HEK293 (cell line): ENCODE results near the gene OSBPL10.

Source experiments
- CTCF ChIA-PET: fragments of 350-600 bp; formaldehyde crosslinking; extraction: SDS; loops from one replicate; lab custom pipeline; 2021; ENCODE audit warnings: antibody characterized with exemption; lab: Yijun Ruan, JAX
- POLR2A ChIA-PET: fragments of 300-600 bp; formaldehyde crosslinking; extraction: SDS; loops from one replicate; lab custom pipeline; 2020; ENCODE audit warnings: antibody characterized with exemption, inconsistent platforms; lab: Yijun Ruan, JAX
- H3K27ac ChIP-seq: fragments of 200-500 bp; sonication (Bioruptor generic); 2 replicates; pipeline ENCODE4 v1.5.1; 2014; ENCODE audit warnings: low read depth, low read length, control low read depth, inconsistent platforms; ENCODE audit errors: extremely low read depth
- H3K36me3 ChIP-seq, 2 experiments: fragments of 200-500 bp in 1 of 2; sonication (Bioruptor generic) in 1 of 2; 1 replicate in 1 of 2; 2 replicates in 1 of 2; pipeline ENCODE4 v1.5.1; 2014 to 2017; ENCODE audit warnings: inconsistent platforms in 2 of 2, low read length in 2 of 2; ENCODE audit not compliant: control insufficient read depth in 2 of 2, insufficient read depth in 1 of 2
- H3K4me1 ChIP-seq: fragments of 200-500 bp; sonication (Bioruptor generic); 2 replicates; pipeline ENCODE4 v1.5.1; 2014; ENCODE audit warnings: mild to moderate bottlenecking, low read length, inconsistent platforms; ENCODE audit not compliant: control insufficient read depth, insufficient read depth
- H3K4me3 ChIP-seq: 2 replicates; pipeline ENCODE4 v1.5.1; 2011; ENCODE audit warnings: low read depth, mild to moderate bottlenecking, control low read depth, low read length, moderate library complexity
- H3K9me3 ChIP-seq: fragments of 200-500 bp; sonication (Bioruptor generic); 2 replicates; pipeline ENCODE4 v1.5.1; 2014; ENCODE audit warnings: low read depth, low read length, inconsistent platforms; ENCODE audit not compliant: control insufficient read depth, insufficient read depth
- MEIS1 ChIP-seq: sonication (generic); formaldehyde crosslinking; IDR thresholded peaks from 2 replicates; pipeline ENCODE4 v1.8.1; 2022; ENCODE audit warnings: missing genetic modification reagents, mild to moderate bottlenecking, borderline replicate concordance
- PRDM10 ChIP-seq: fragments of 450-650 bp; formaldehyde crosslinking; IDR thresholded peaks from 2 replicates; pipeline ENCODE4 v1.5.1; 2016; ENCODE audit warnings: missing biosample characterization, missing genetic modification characterization
- YY2 ChIP-seq: fragments of 450-650 bp; formaldehyde crosslinking; IDR thresholded peaks from 2 replicates; pipeline ENCODE4 v1.5.1; 2016; ENCODE audit warnings: missing biosample characterization, missing genetic modification characterization
- ZBTB20 ChIP-seq: fragments of 450-650 bp; formaldehyde crosslinking; IDR thresholded peaks from 2 replicates; pipeline ENCODE4 v1.5.1; 2016; ENCODE audit warnings: missing biosample characterization, missing genetic modification characterization
- ZBTB49 ChIP-seq: fragments of 450-650 bp; formaldehyde crosslinking; IDR thresholded peaks from 2 replicates; pipeline ENCODE4 v1.5.1; 2016; ENCODE audit warnings: missing biosample characterization, missing genetic modification characterization, low read depth
- ZNF16 ChIP-seq: fragments of 450-650 bp; formaldehyde crosslinking; IDR thresholded peaks from 2 replicates; pipeline ENCODE4 v1.5.1; 2016; ENCODE audit warnings: low read depth, missing biosample characterization, missing genetic modification characterization
- ZNF202 ChIP-seq: fragments of 450-650 bp; formaldehyde crosslinking; IDR thresholded peaks from 2 replicates; pipeline ENCODE4 v1.5.1; 2016; ENCODE audit warnings: missing biosample characterization, missing genetic modification characterization, borderline replicate concordance
- ZNF488 ChIP-seq: fragments of 450-650 bp; formaldehyde crosslinking; IDR thresholded peaks from 2 replicates; pipeline ENCODE4 v1.5.1; 2016; ENCODE audit warnings: missing biosample characterization, missing genetic modification characterization
- ZNF521 ChIP-seq: fragments of 450-650 bp; formaldehyde crosslinking; IDR thresholded peaks from 2 replicates; pipeline ENCODE4 v1.5.1; 2017; ENCODE audit warnings: missing biosample characterization, mild to moderate bottlenecking, missing genetic modification characterization
- ZNF623 ChIP-seq: fragments of 450-650 bp; formaldehyde crosslinking; IDR thresholded peaks from 2 replicates; pipeline ENCODE4 v1.5.1; 2016; ENCODE audit warnings: missing biosample characterization, missing genetic modification characterization
- ZNF768 ChIP-seq: fragments of 450-650 bp; formaldehyde crosslinking; IDR thresholded peaks from 2 replicates; pipeline ENCODE4 v1.5.1; 2018; ENCODE audit warnings: missing biosample characterization, mild to moderate bottlenecking, missing genetic modification characterization
- ZNF785 ChIP-seq: fragments of 450-650 bp; formaldehyde crosslinking; IDR thresholded peaks from 2 replicates; pipeline ENCODE4 v1.5.1; 2016; ENCODE audit warnings: missing biosample characterization, missing genetic modification characterization

Gene OSBPL10

GRCh38 chr3:31839144-31839917 lies 141.7 kb downstream of the OSBPL10 start:
- CTCF ChIA-PET = no interaction called here
- Histone ChIP-seq H3K36me3 (no peaks in the 10 kb centered on the region), H3K27ac (no peak overlapping the region), H3K4me1 (no peaks in the 10 kb centered on the region), H3K4me3 (no peak overlapping the region), H3K9me3 (no peaks in the 10 kb centered on the region)
- no peak for TF ChIP-seq ZNF521 (tag by site-specific recombination)
- no peak for TF ChIP-seq ZNF202
- TF ChIP-seq ZNF768 (tag by site-specific recombination) = no peak
- no peak for TF ChIP-seq ZNF623 (tag by site-specific recombination)
- no peak for TF ChIP-seq YY2 (tag by site-specific recombination)
- no peak for TF ChIP-seq ZBTB20 (tag by site-specific recombination)
- TF ChIP-seq PRDM10 (tag by site-specific recombination) = no peak
- POLR2A ChIA-PET = no interaction called here

- POLR2A ChIA-PET = interaction anchor here (0.7 kb wide), 1 partner anchor 26 kb away, joined by 3 read pairs; no protein-coding TSS in a partner anchor
- TF ChIP-seq ZNF16 (tag by site-specific recombination) (no peak), ZNF785 (no peak), ZBTB49 (tag by site-specific recombination) (no peak), MEIS1 (CRISPR knock-in tag) (no peak), ZNF488 (tag by site-specific recombination) (no peak)
- TF ChIP-seq, all 188 proteins: peak for 0
- CTCF ChIA-PET = no interaction called here
Observed at GRCh38 chr3:31836131-31837075, 144.7 kb downstream of the OSBPL10 start.

More at GRCh38 chr3:31836131-31837075, 144.7 kb downstream of the OSBPL10 start:
- Histone ChIP-seq H3K27ac (no peak overlapping the region), H3K9me3 (no peaks in the 10 kb centered on the region), H3K4me3 (no peak overlapping the region), H3K36me3 (no peaks in the 10 kb centered on the region), H3K4me1 (no peaks in the 10 kb centered on the region)
